ENCODE results near the gene FRMD4B.
"Not testable (repeated sequence)": the region's sequence is repeated elsewhere in the genome, so short reads cannot be mapped to it uniquely, and the experiment has no call there.

Gene FRMD4B

GRCh38 chr3:69276884-69277283, 109.0 kb downstream of the FRMD4B start:
- Histone ChIP-seq H3K27ac (ENCODE audit: low read depth, low read length) (no peak overlapping the region), H3K4me1 (ENCODE audit: insufficient read depth, low read length) (no peaks in the 10 kb centered on the region), H3K36me3 (ENCODE audit: insufficient read depth, low read length) (no peaks in the 10 kb centered on the region), H3K9ac (ENCODE audit: low read depth, low read length) (no peak overlapping the region), H3K4me3 (ENCODE audit: low read length) (no peak overlapping the region), H3K9me3 (ENCODE audit: insufficient read depth, low read depth, low read length) (no peaks in the 10 kb centered on the region), H3K27me3 (ENCODE audit: insufficient read depth, low read length) (no peaks in the 10 kb centered on the region)
- WGBS, result 77% methylated on average over 4 of the region's 4 CpGs

GRCh38 chr3:69276191-69276590, 109.7 kb downstream of the FRMD4B start:
- H3K9ac ChIP-seq (ENCODE audit: low read depth, low read length); H3K9me3 ChIP-seq (ENCODE audit: insufficient read depth, low read depth, low read length); H3K36me3 ChIP-seq (ENCODE audit: insufficient read depth, low read length); H3K27me3 ChIP-seq (ENCODE audit: insufficient read depth, low read length); H3K4me1 ChIP-seq (ENCODE audit: insufficient read depth, low read length); H3K4me3 ChIP-seq (ENCODE audit: low read length); H3K27ac ChIP-seq (ENCODE audit: low read depth, low read length): not testable (repeated sequence)
- WGBS, result 92% methylated on average over 5 of the region's 5 CpGs

- Histone ChIP-seq H3K27ac (ENCODE audit: low read depth, low read length) (no peak overlapping the region), H3K27me3 (ENCODE audit: insufficient read depth, low read length) (no peaks in the 10 kb centered on the region), H3K4me3 (ENCODE audit: low read length) (no peak overlapping the region), H3K9me3 (ENCODE audit: insufficient read depth, low read depth, low read length) (no peaks in the 10 kb centered on the region), H3K9ac (ENCODE audit: low read depth, low read length) (no peak overlapping the region), H3K36me3 (ENCODE audit: insufficient read depth, low read length) (no peaks in the 10 kb centered on the region), H3K4me1 (ENCODE audit: insufficient read depth, low read length) (no peaks in the 10 kb centered on the region)
- WGBS, result 67% methylated on average over 1 of the region's 1 CpG
These were observed 112.0 kb downstream of the FRMD4B start for GRCh38 chr3:69273896-69274295.

- 82% methylated on average over 2 of the region's 2 CpGs for WGBS
- no peaks in the 10 kb centered on the region for H3K36me3 ChIP-seq (ENCODE audit: insufficient read depth, low read length)
- H3K9me3 ChIP-seq (ENCODE audit: insufficient read depth, low read depth, low read length), result no peaks in the 10 kb centered on the region
- H3K27me3 ChIP-seq (ENCODE audit: insufficient read depth, low read length), result no peaks in the 10 kb centered on the region
- no peaks in the 10 kb centered on the region for H3K4me1 ChIP-seq (ENCODE audit: insufficient read depth, low read length)
- no peak overlapping the region for H3K9ac ChIP-seq (ENCODE audit: low read depth, low read length)
- H3K27ac ChIP-seq (ENCODE audit: low read depth, low read length), result no peak overlapping the region
- H3K4me3 ChIP-seq (ENCODE audit: low read length), result no peak overlapping the region
These were observed 113.3 kb downstream of the FRMD4B start for GRCh38 chr3:69272556-69272955.

- no peaks in the 10 kb centered on the region for H3K36me3 ChIP-seq (ENCODE audit: insufficient read depth, low read length)
- H3K4me1 ChIP-seq (ENCODE audit: insufficient read depth, low read length), result no peaks in the 10 kb centered on the region
- WGBS, result 89% methylated on average over 3 of the region's 3 CpGs
- H3K9ac ChIP-seq (ENCODE audit: low read depth, low read length), result no peak overlapping the region
- H3K4me3 ChIP-seq (ENCODE audit: low read length), result no peak overlapping the region
- no peaks in the 10 kb centered on the region for H3K27me3 ChIP-seq (ENCODE audit: insufficient read depth, low read length)
- H3K9me3 ChIP-seq (ENCODE audit: insufficient read depth, low read depth, low read length), result no peaks in the 10 kb centered on the region
- H3K27ac ChIP-seq (ENCODE audit: low read depth, low read length), result no peak overlapping the region
These were observed 114.8 kb downstream of the FRMD4B start for GRCh38 chr3:69271098-69271497.

GRCh38 chr3:69266585-69266984, 119.3 kb downstream of the FRMD4B start:
- H3K36me3 ChIP-seq (ENCODE audit: insufficient read depth, low read length), result no peaks in the 10 kb centered on the region
- no peaks in the 10 kb centered on the region for H3K4me1 ChIP-seq (ENCODE audit: insufficient read depth, low read length)
- H3K9me3 ChIP-seq (ENCODE audit: insufficient read depth, low read depth, low read length), result no peaks in the 10 kb centered on the region
- H3K4me3 ChIP-seq (ENCODE audit: low read length), result no peak overlapping the region
- 95% methylated on average over 2 of the region's 2 CpGs for WGBS
- H3K27me3 ChIP-seq (ENCODE audit: insufficient read depth, low read length), result no peaks in the 10 kb centered on the region
- no peak overlapping the region for H3K9ac ChIP-seq (ENCODE audit: low read depth, low read length)
- no peak overlapping the region for H3K27ac ChIP-seq (ENCODE audit: low read depth, low read length)

GRCh38 chr3:69266071-69266470, 119.8 kb downstream of the FRMD4B start:
- not testable (repeated sequence) for H3K4me1 ChIP-seq (ENCODE audit: insufficient read depth, low read length); H3K36me3 ChIP-seq (ENCODE audit: insufficient read depth, low read length); H3K9ac ChIP-seq (ENCODE audit: low read depth, low read length); H3K4me3 ChIP-seq (ENCODE audit: low read length); H3K9me3 ChIP-seq (ENCODE audit: insufficient read depth, low read depth, low read length); H3K27me3 ChIP-seq (ENCODE audit: insufficient read depth, low read length); H3K27ac ChIP-seq (ENCODE audit: low read depth, low read length)
- 88% methylated on average over 2 of the region's 2 CpGs for WGBS

GRCh38 chr3:69260843-69261405, 125.0 kb downstream of the FRMD4B start:
- H3K27me3 ChIP-seq (ENCODE audit: insufficient read depth, low read length); H3K4me3 ChIP-seq (ENCODE audit: low read length); H3K36me3 ChIP-seq (ENCODE audit: insufficient read depth, low read length); H3K4me1 ChIP-seq (ENCODE audit: insufficient read depth, low read length); H3K27ac ChIP-seq (ENCODE audit: low read depth, low read length); H3K9ac ChIP-seq (ENCODE audit: low read depth, low read length): not testable (repeated sequence)
- 96% methylated on average over 7 of the region's 7 CpGs for WGBS
- H3K9me3 ChIP-seq (ENCODE audit: insufficient read depth, low read depth, low read length), result peaks cover 13% of the 10 kb centered on the region; the same call in 1 of the 2 replicates

- no peak overlapping the region for H3K27ac ChIP-seq (ENCODE audit: low read depth, low read length)
- no peaks in the 10 kb centered on the region; the same call in 1 of the 2 replicates for H3K27me3 ChIP-seq (ENCODE audit: insufficient read depth, low read length)
- WGBS, result 94% methylated on average over 35 of the region's 35 CpGs
- no peaks in the 10 kb centered on the region for H3K36me3 ChIP-seq (ENCODE audit: insufficient read depth, low read length)
- H3K9me3 ChIP-seq (ENCODE audit: insufficient read depth, low read depth, low read length), result peaks cover 13% of the 10 kb centered on the region; the same call in 1 of the 2 replicates
- no peaks in the 10 kb centered on the region for H3K4me1 ChIP-seq (ENCODE audit: insufficient read depth, low read length)
- no peak overlapping the region for H3K4me3 ChIP-seq (ENCODE audit: low read length)
- H3K9ac ChIP-seq (ENCODE audit: low read depth, low read length), result no peak overlapping the region
These were observed 125.6 kb downstream of the FRMD4B start for GRCh38 chr3:69260216-69260787.

- H3K27me3 ChIP-seq (ENCODE audit: insufficient read depth, low read length), result no peaks in the 10 kb centered on the region; the same call in 1 of the 2 replicates
These were observed 126.8 kb downstream of the FRMD4B start for GRCh38 chr3:69259125-69259524.

GRCh38 chr3:69255928-69256327, 130.0 kb downstream of the FRMD4B start:
- WGBS, result 89% methylated on average over 3 of the region's 3 CpGs
- Histone ChIP-seq H3K4me1 (ENCODE audit: insufficient read depth, low read length) (peaks cover 11% of the 10 kb centered on the region), H3K36me3 (ENCODE audit: insufficient read depth, low read length) (no peaks in the 10 kb centered on the region)

More at GRCh38 chr3:69259125-69259524, 126.8 kb downstream of the FRMD4B start:
- Histone ChIP-seq H3K4me3 (ENCODE audit: low read length) (no peak overlapping the region), H3K4me1 (ENCODE audit: insufficient read depth, low read length) (no peaks in the 10 kb centered on the region; the same call in 1 of the 2 replicates), H3K9ac (ENCODE audit: low read depth, low read length) (no peak overlapping the region), H3K9me3 (ENCODE audit: insufficient read depth, low read depth, low read length) (peaks cover 13% of the 10 kb centered on the region; the same call in 1 of the 2 replicates), H3K27ac (ENCODE audit: low read depth, low read length) (no peak overlapping the region), H3K36me3 (ENCODE audit: insufficient read depth, low read length) (no peaks in the 10 kb centered on the region)
- WGBS, result 81% methylated on average over 9 of the region's 9 CpGs

More at GRCh38 chr3:69255928-69256327, 130.0 kb downstream of the FRMD4B start:
- Histone ChIP-seq H3K9me3 (ENCODE audit: insufficient read depth, low read depth, low read length) (peaks cover 13% of the 10 kb centered on the region; the same call in 1 of the 2 replicates), H3K9ac (ENCODE audit: low read depth, low read length) (no peak overlapping the region), H3K27ac (ENCODE audit: low read depth, low read length) (no peak overlapping the region), H3K4me3 (ENCODE audit: low read length) (no peak overlapping the region), H3K27me3 (ENCODE audit: insufficient read depth, low read length) (peaks cover 15% of the 10 kb centered on the region)

Measured in HUES64 (cell line).